Activated CD8-positive, alpha-beta T cell treated with anti-CD3 and anti-CD28 coated beads, Interleukin-2, amount 10 ng/mL, durations not matched to agents 7 days and 5 days (primary cell): Measurements from ENCODE around the gene PHLDA1. TPM values are rescaled to one million over a fixed set of nuclear protein-coding genes. Genes with fewer than 3 reads are reported as not detected.

Experiments used
- ATAC-seq: fragments of 150-1000 bp; cut with Tn5 transposase; one replicate; pipeline ENCODE4 v1.10.0; 2021; ENCODE audit warnings: moderate library complexity
- CTCF ChIA-PET: fragments of 350-600 bp; sonication (Branson Sonifier 250); formaldehyde crosslinking; loops from one replicate; lab custom pipeline; 2021; ENCODE audit warnings: antibody characterized with exemption; lab: Charles Lee
- POLR2A ChIA-PET: fragments of 350-600 bp; sonication (Branson Sonifier 250); formaldehyde crosslinking; loops from one replicate; lab custom pipeline; 2021; ENCODE audit warnings: antibody characterized with exemption; lab: Charles Lee
- DNase-seq: peaks from one replicate; pipeline ENCODE4 v3.0.0-alpha.2; 2020
- H3K27ac Mint-ChIP-seq: one replicate; pipeline ENCODE4 v1.8.0; 2021; ENCODE audit warnings: mild to moderate bottlenecking, mixed read lengths
- H3K27me3 Mint-ChIP-seq: one replicate; pipeline ENCODE4 v1.8.0; 2021; ENCODE audit warnings: low read depth, mixed read lengths
- H3K36me3 Mint-ChIP-seq: one replicate; pipeline ENCODE4 v1.8.0; 2021; ENCODE audit warnings: low read depth, mixed read lengths
- H3K4me1 Mint-ChIP-seq: one replicate; pipeline ENCODE4 v1.8.0; 2021; ENCODE audit warnings: low read depth, mixed read lengths
- H3K4me3 Mint-ChIP-seq: one replicate; pipeline ENCODE4 v1.8.0; 2021; ENCODE audit warnings: mild to moderate bottlenecking, mixed read lengths
- H3K9me3 Mint-ChIP-seq: one replicate; pipeline ENCODE4 v1.8.0; 2022; ENCODE audit warnings: mixed read lengths; ENCODE audit not compliant: insufficient read depth
- total RNA-seq, 2 experiments: library from RNA; stranded (reverse); gene quantifications; one replicate each; pipeline ENCODE4 v1.2.3, GENCODE V29; 2021

The PHLDA1 gene
- total RNA-seq, 2 experiments from 2014 or later, result 5.6 to 6.1 TPM

DNA sequence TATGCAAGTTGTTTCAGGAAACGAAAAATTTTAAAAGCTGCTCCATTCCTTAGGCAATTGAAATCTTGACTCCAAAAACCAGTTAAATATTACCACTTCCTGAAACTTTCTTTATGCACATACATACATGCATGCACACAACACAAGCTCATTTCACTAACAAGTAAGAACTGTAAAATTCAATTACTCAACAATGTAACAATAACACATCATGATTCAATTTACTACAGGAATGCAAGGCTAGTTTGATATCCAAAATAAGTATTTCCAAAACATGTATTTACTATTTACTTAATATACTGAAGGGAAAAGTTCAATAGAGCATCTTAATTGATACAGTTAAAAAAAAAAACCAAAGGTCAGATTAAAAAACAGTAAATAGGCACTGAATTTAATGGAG lies 33.3 kb upstream of the PHLDA1 start:
- ChIA-PET POLR2A (no interaction called here), CTCF (interaction anchor here (0.9 to 2.0 kb wide), 3 partner anchors 9 to 33 kb away, joined by 3 to 6 read pairs (median 3); partner anchors contain the start of gene PHLDA1)
- no peak overlapping the region for H3K4me3 Mint-ChIP-seq
- H3K27ac Mint-ChIP-seq, result no peak overlapping the region
- ATAC-seq (no peak), DNase-seq (no peak)
- H3K36me3 Mint-ChIP-seq, result peaks cover 87% of the 10 kb centered on the region
- peaks cover 14% of the 10 kb centered on the region for H3K4me1 Mint-ChIP-seq
- peaks cover 21% of the 10 kb centered on the region for H3K9me3 Mint-ChIP-seq
- H3K27me3 Mint-ChIP-seq, result no peaks in the 10 kb centered on the region

GRCh38 chr12:76060111-76060510 lies 28.5 kb upstream of the PHLDA1 start:
- H3K4me1 Mint-ChIP-seq, result peaks cover 15% of the 10 kb centered on the region
- no peak for DNase-seq
- ChIA-PET POLR2A (no interaction called here), CTCF (interaction anchor here (1.6 kb wide), 1 partner anchor 396 kb away, joined by 3 read pairs; no protein-coding TSS in a partner anchor)
- H3K27ac Mint-ChIP-seq, result no peak overlapping the region
- no peak overlapping the region for H3K4me3 Mint-ChIP-seq
- H3K27me3 Mint-ChIP-seq, result no peaks in the 10 kb centered on the region
- H3K36me3 Mint-ChIP-seq, result peaks cover 82% of the 10 kb centered on the region
- ATAC-seq, result no peak
- H3K9me3 Mint-ChIP-seq, result peaks cover 11% of the 10 kb centered on the region

DNA sequence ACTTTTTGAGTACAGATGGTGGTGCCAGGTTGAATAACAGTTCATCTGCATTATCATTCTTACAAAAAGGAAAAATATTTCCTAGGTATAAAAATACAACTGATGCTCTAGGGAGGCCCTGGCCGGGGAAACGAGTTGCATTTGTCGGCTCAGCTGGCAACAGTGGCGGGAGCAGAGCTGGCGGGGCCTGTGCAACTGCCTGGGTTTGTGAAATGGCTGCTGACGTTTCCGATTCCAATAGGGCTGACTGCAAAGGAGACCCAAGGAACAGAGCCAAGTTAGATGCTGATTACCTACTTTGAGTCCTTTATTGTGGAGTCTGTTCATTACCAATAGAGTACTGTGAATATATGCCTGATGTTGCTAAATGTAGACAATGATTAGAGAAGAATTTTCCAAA lies 25.8 kb upstream of the PHLDA1 start:
- POLR2A ChIA-PET, result no interaction called here
- Mint-ChIP-seq H3K4me3 (no peak overlapping the region), H3K36me3 (peaks cover 76% of the 10 kb centered on the region), H3K9me3 (no peaks in the 10 kb centered on the region), H3K27me3 (no peaks in the 10 kb centered on the region), H3K27ac (no peak overlapping the region), H3K4me1 (peaks cover 11% of the 10 kb centered on the region)
- CTCF ChIA-PET, result no interaction called here
- DNase-seq, result no peak
- ATAC-seq, result no peak

GRCh38 chr12:76055393-76055792 lies 23.8 kb upstream of the PHLDA1 start:
- Mint-ChIP-seq H3K4me1 (peaks cover 6% of the 10 kb centered on the region), H3K27ac (no peak overlapping the region), H3K9me3 (no peaks in the 10 kb centered on the region), H3K36me3 (peaks cover 70% of the 10 kb centered on the region), H3K27me3 (no peaks in the 10 kb centered on the region), H3K4me3 (no peak overlapping the region)
- ATAC-seq, result no peak
- DNase-seq, result no peak
- ChIA-PET POLR2A (no interaction called here), CTCF (interaction anchor here (1.2 to 1.6 kb wide), 2 partner anchors 239 to 293 kb away, joined by 3 read pairs; partner anchors contain the start of gene BBS10)

DNA sequence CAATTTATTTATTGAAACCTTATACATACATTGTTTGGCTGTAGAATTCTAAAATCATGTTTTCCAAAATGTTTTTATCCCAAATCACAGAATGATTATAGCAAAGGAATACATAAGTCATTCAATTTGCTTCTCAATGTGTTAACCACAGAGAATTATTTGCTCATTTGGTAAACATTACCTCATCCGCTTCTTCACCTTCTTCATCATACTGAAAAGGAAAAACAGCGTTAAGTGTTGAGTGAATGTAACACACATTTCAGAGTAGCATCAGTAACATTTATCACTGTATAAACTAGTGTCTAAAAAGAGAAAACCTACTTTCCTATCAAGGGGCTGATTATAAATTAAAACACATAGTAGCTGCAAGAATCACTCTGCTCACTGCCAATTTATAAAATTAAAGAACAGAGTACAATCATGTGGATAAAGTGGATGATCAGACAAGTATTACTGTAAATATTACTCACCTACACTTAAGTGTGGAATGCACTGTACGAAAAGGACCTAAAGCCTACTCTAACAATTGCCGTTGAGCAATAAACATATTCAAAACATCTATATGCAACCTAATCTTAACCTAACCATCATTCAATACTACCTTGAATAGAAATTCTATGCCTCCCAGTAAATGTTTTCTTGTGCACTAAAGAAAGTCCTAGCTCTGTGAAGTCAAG lies 18.1 kb upstream of the PHLDA1 start:
- Mint-ChIP-seq H3K4me3 (no peak overlapping the region), H3K27me3 (no peaks in the 10 kb centered on the region), H3K9me3 (no peaks in the 10 kb centered on the region), H3K27ac (no peak overlapping the region), H3K36me3 (peaks cover 55% of the 10 kb centered on the region), H3K4me1 (peaks cover 3% of the 10 kb centered on the region)
- DNase-seq (no peak), ATAC-seq (no peak)
- POLR2A ChIA-PET, result interaction anchor here (0.6 kb wide), 1 partner anchor 18 kb away, joined by 3 read pairs; the partner anchor contains the start of gene PHLDA1
- CTCF ChIA-PET, result interaction anchor here (0.8 to 2.4 kb wide), 4 partner anchors 12 to 407 kb away, joined by 3 to 15 read pairs (median 6); no protein-coding TSS in a partner anchor

GRCh38 chr12:76047742-76048141 lies 16.2 kb upstream of the PHLDA1 start:
- POLR2A ChIA-PET, result interaction anchor here (1.5 kb wide), 1 partner anchor 537 kb away, joined by 3 read pairs; the partner anchor contains the start of gene KRR1

DNA sequence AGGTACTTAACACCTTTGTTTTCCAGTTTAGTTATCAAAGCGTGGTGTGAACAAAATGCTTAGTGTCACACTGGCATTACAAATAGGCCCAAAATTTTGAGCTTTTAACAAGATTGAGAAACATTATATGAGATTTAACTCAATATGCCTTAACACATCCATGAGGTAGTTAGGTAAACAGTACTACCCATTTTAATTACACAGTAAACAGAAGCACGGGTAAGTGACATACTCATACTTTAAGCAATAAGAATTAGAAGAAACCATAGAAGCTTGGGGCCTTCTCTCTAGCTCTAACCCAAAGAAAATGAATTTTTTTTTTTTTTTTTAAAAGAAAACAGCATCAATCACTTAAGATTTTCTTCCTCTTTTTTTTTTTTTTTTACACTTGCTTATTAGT lies 15.5 kb upstream of the PHLDA1 start:
- H3K9me3 Mint-ChIP-seq, result no peaks in the 10 kb centered on the region
- H3K4me3 Mint-ChIP-seq, result no peak overlapping the region
- H3K36me3 Mint-ChIP-seq, result peaks cover 43% of the 10 kb centered on the region
- H3K27me3 Mint-ChIP-seq, result no peaks in the 10 kb centered on the region
- POLR2A ChIA-PET, result no interaction called here
- DNase-seq, result no peak
- CTCF ChIA-PET, result interaction anchor here (1.0 to 2.4 kb wide), 3 partner anchors 9 to 540 kb away, joined by 3 to 15 read pairs (median 3); partner anchors contain the start of gene KRR1
- H3K27ac Mint-ChIP-seq, result no peak overlapping the region
- no peak for ATAC-seq
- H3K4me1 Mint-ChIP-seq, result peaks cover 3% of the 10 kb centered on the region

More at GRCh38 chr12:76047742-76048141, 16.2 kb upstream of the PHLDA1 start:
- Mint-ChIP-seq H3K36me3 (peaks cover 45% of the 10 kb centered on the region), H3K9me3 (no peaks in the 10 kb centered on the region), H3K27me3 (no peaks in the 10 kb centered on the region), H3K4me3 (no peak overlapping the region), H3K27ac (no peak overlapping the region), H3K4me1 (peaks cover 3% of the 10 kb centered on the region)
- CTCF ChIA-PET, result interaction anchor here (1.0 to 2.4 kb wide), 4 partner anchors 10 to 536 kb away, joined by 3 to 15 read pairs (median 4); partner anchors contain the start of gene KRR1
- DNase-seq, result no peak
- ATAC-seq, result no peak

GRCh38 chr12:76043377-76043776 lies 11.8 kb upstream of the PHLDA1 start:
- no peak for ATAC-seq
- Mint-ChIP-seq H3K4me3 (no peak overlapping the region), H3K36me3 (peaks cover 24% of the 10 kb centered on the region), H3K27me3 (no peaks in the 10 kb centered on the region), H3K4me1 (peaks cover 3% of the 10 kb centered on the region), H3K27ac (no peak overlapping the region), H3K9me3 (no peaks in the 10 kb centered on the region)
- ChIA-PET CTCF (interaction anchor here (1.5 kb wide), 1 partner anchor 517 kb away, joined by 6 read pairs; no protein-coding TSS in a partner anchor), POLR2A (interaction anchor here (1.0 to 2.0 kb wide), 2 partner anchors 10 to 11 kb away, joined by 4 to 5 read pairs; partner anchors contain the start of gene PHLDA1)
- DNase-seq, result no peak

- CTCF ChIA-PET, result no interaction called here
- H3K4me3 Mint-ChIP-seq, result no peak overlapping the region
- ATAC-seq (no peak), DNase-seq (no peak)
- POLR2A ChIA-PET, result interaction anchor here (2.0 kb wide), 1 partner anchor 10 kb away, joined by 5 read pairs; the partner anchor contains the start of gene PHLDA1
- peaks cover 19% of the 10 kb centered on the region for H3K36me3 Mint-ChIP-seq
- H3K9me3 Mint-ChIP-seq, result no peaks in the 10 kb centered on the region
- peaks cover 5% of the 10 kb centered on the region for H3K4me1 Mint-ChIP-seq
- H3K27ac Mint-ChIP-seq, result no peak overlapping the region
- no peaks in the 10 kb centered on the region for H3K27me3 Mint-ChIP-seq
Measured at GRCh38 chr12:76042147-76042546, 10.6 kb upstream of the PHLDA1 start.

GRCh38 chr12:76041406-76041805 lies 9.8 kb upstream of the PHLDA1 start:
- no peak for ATAC-seq
- Mint-ChIP-seq H3K4me3 (no peak overlapping the region), H3K4me1 (peaks cover 7% of the 10 kb centered on the region), H3K9me3 (no peaks in the 10 kb centered on the region), H3K27me3 (no peaks in the 10 kb centered on the region), H3K36me3 (peaks cover 13% of the 10 kb centered on the region), H3K27ac (no peak overlapping the region)
- ChIA-PET CTCF (interaction anchor here (2.1 kb wide), 1 partner anchor 514 kb away, joined by 9 read pairs; no protein-coding TSS in a partner anchor), POLR2A (interaction anchor here (0.6 to 2.0 kb wide), 2 partner anchors 9 to 13 kb away, joined by 3 to 5 read pairs; partner anchors contain the start of gene PHLDA1)
- no peak for DNase-seq

- H3K27me3 Mint-ChIP-seq, result no peaks in the 10 kb centered on the region
- DNase-seq, result no peak
- H3K36me3 Mint-ChIP-seq, result peaks cover 10% of the 10 kb centered on the region
- no peak overlapping the region for H3K4me3 Mint-ChIP-seq
- H3K9me3 Mint-ChIP-seq, result no peaks in the 10 kb centered on the region
- CTCF ChIA-PET, result interaction anchor here (1.0 to 2.1 kb wide), 3 partner anchors 307 to 514 kb away, joined by 3 to 9 read pairs (median 3); no protein-coding TSS in a partner anchor
- peaks cover 11% of the 10 kb centered on the region for H3K4me1 Mint-ChIP-seq
- no peak overlapping the region for H3K27ac Mint-ChIP-seq
- POLR2A ChIA-PET, result interaction anchor here (1.2 kb wide), 1 partner anchor 8 kb away, joined by 3 read pairs; no protein-coding TSS in a partner anchor
- peak; percentile 20 for ATAC-seq
Measured at GRCh38 chr12:76040461-76040860, 8.9 kb upstream of the PHLDA1 start.
